Stomach smooth muscle (tissue), 2 donors: ENCODE results near the gene NOM1.
A peak's percentile ranks its signal among the peaks of the same experiment; 100 is the strongest.

Source experiments
- H3K27ac ChIP-seq: one replicate; pipeline ENCODE4 v1.7.0; 2013; ENCODE audit warnings: mild to moderate bottlenecking, low read length, inconsistent platforms
- H3K27me3 ChIP-seq, 2 donors: one replicate each; pipeline ENCODE4 v1.7.0; 2013; ENCODE audit warnings: low read length in 2 of 2; ENCODE audit not compliant: insufficient read depth in 2 of 2, control insufficient read depth in 1 of 2
- H3K36me3 ChIP-seq, 2 donors: one replicate each; pipeline ENCODE4 v1.7.0; 2013; ENCODE audit warnings: low read length in 2 of 2; ENCODE audit not compliant: control insufficient read depth in 2 of 2, insufficient read depth in 2 of 2
- H3K4me1 ChIP-seq: one replicate; pipeline ENCODE4 v1.7.0; 2013; ENCODE audit warnings: low read length; ENCODE audit not compliant: control insufficient read depth, insufficient read depth
- H3K4me3 ChIP-seq, 2 donors: one replicate each; pipeline ENCODE4 v1.7.0; 2013; ENCODE audit warnings: low read length in 2 of 2
- H3K9ac ChIP-seq, 2 donors: one replicate each; pipeline ENCODE4 v1.7.0; 2013; ENCODE audit warnings: low read length in 2 of 2, mild to moderate bottlenecking in 1 of 2
- H3K9me3 ChIP-seq, 2 donors: one replicate each; pipeline ENCODE4 v1.7.0; 2013; ENCODE audit warnings: low read length in 2 of 2; ENCODE audit not compliant: control insufficient read depth in 2 of 2
- donor health status: healthy.
- donor health status: Pancreatic carcinoma.

NOM1 gene

GRCh38 chr7:156999958-157000726 lies 50.6 kb downstream of the NOM1 start:
- peak overlapping the region in 1 of 2 donors; percentile 59 for H3K4me3 ChIP-seq
- peaks cover 51 to 66% of the 10 kb centered on the region in 2 donors for H3K27me3 ChIP-seq
- H3K4me1 ChIP-seq, result peaks cover 16% of the 10 kb centered on the region
- peaks cover 0 to 8% of the 10 kb centered on the region in 2 donors for H3K9me3 ChIP-seq
- no peak overlapping the region for H3K27ac ChIP-seq
- H3K36me3 ChIP-seq, result no peaks in the 10 kb centered on the region
- no peak overlapping the region for H3K9ac ChIP-seq

- no peak overlapping the region for H3K9ac ChIP-seq
- peak overlapping the region in 1 of 2 donors; percentile 24 for H3K4me3 ChIP-seq
- peaks cover 0 to 8% of the 10 kb centered on the region in 2 donors for H3K9me3 ChIP-seq
- H3K4me1 ChIP-seq, result peaks cover 22% of the 10 kb centered on the region
- H3K27me3 ChIP-seq, result peaks cover 54 to 72% of the 10 kb centered on the region in 2 donors
- no peak overlapping the region for H3K27ac ChIP-seq
- no peaks in the 10 kb centered on the region for H3K36me3 ChIP-seq
Measured at GRCh38 chr7:157000741-157001653, 51.5 kb downstream of the NOM1 start.

- Histone ChIP-seq H3K36me3 (no peaks in the 10 kb centered on the region), H3K4me1 (peaks cover 22% of the 10 kb centered on the region), H3K4me3 (no peak overlapping the region), H3K9me3 (peaks cover 0 to 2% of the 10 kb centered on the region in 2 donors), H3K27me3 (peaks cover 61 to 76% of the 10 kb centered on the region in 2 donors), H3K27ac (no peak overlapping the region), H3K9ac (no peak overlapping the region)
Measured at GRCh38 chr7:157001920-157002818, 52.7 kb downstream of the NOM1 start.

- H3K9ac ChIP-seq, result no peak overlapping the region
- no peak overlapping the region for H3K4me3 ChIP-seq
- H3K27me3 ChIP-seq, result peaks cover 65 to 79% of the 10 kb centered on the region in 2 donors
- H3K36me3 ChIP-seq, result no peaks in the 10 kb centered on the region
- no peaks in the 10 kb centered on the region for H3K9me3 ChIP-seq
- H3K27ac ChIP-seq, result no peak overlapping the region
- peaks cover 22% of the 10 kb centered on the region for H3K4me1 ChIP-seq
Measured at GRCh38 chr7:157002819-157003421, 53.4 kb downstream of the NOM1 start.

GRCh38 chr7:157003445-157003755 lies 53.9 kb downstream of the NOM1 start:
- H3K9me3 ChIP-seq, result no peaks in the 10 kb centered on the region
- H3K27ac ChIP-seq, result no peak overlapping the region
- peaks cover 22% of the 10 kb centered on the region for H3K4me1 ChIP-seq
- H3K9ac ChIP-seq, result no peak overlapping the region
- peaks cover 67 to 84% of the 10 kb centered on the region in 2 donors for H3K27me3 ChIP-seq
- H3K4me3 ChIP-seq, result no peak overlapping the region
- H3K36me3 ChIP-seq, result no peaks in the 10 kb centered on the region

GRCh38 chr7:157003756-157004520 lies 54.4 kb downstream of the NOM1 start:
- peaks cover 23% of the 10 kb centered on the region for H3K4me1 ChIP-seq
- H3K9ac ChIP-seq, result no peak overlapping the region
- H3K36me3 ChIP-seq, result no peaks in the 10 kb centered on the region
- no peaks in the 10 kb centered on the region for H3K9me3 ChIP-seq
- no peak overlapping the region for H3K27ac ChIP-seq
- peaks cover 65 to 88% of the 10 kb centered on the region in 2 donors for H3K27me3 ChIP-seq
- H3K4me3 ChIP-seq, result peak overlapping the region in 1 of 2 donors; percentile 8

- H3K27me3 ChIP-seq, result peaks cover 67 to 86% of the 10 kb centered on the region in 2 donors
- H3K4me1 ChIP-seq, result peaks cover 30% of the 10 kb centered on the region
- H3K9ac ChIP-seq, result no peak overlapping the region
- H3K9me3 ChIP-seq, result no peaks in the 10 kb centered on the region
- H3K4me3 ChIP-seq, result peak overlapping the region in 1 of 2 donors; percentile 8
- no peak overlapping the region for H3K27ac ChIP-seq
- H3K36me3 ChIP-seq, result no peaks in the 10 kb centered on the region
Measured at GRCh38 chr7:157004521-157005455, 55.3 kb downstream of the NOM1 start.

- peaks cover 64 to 81% of the 10 kb centered on the region in 2 donors for H3K27me3 ChIP-seq
Measured at GRCh38 chr7:157005456-157006204, 56.1 kb downstream of the NOM1 start.

More at GRCh38 chr7:157005456-157006204, 56.1 kb downstream of the NOM1 start:
- Histone ChIP-seq H3K4me1 (peaks cover 33% of the 10 kb centered on the region), H3K9me3 (no peaks in the 10 kb centered on the region), H3K36me3 (no peaks in the 10 kb centered on the region), H3K4me3 (no peak overlapping the region), H3K27ac (no peak overlapping the region), H3K9ac (no peak overlapping the region)
